Measurements from ENCODE around the gene MAPK14.
"Not testable (repeated sequence)": the region's sequence is repeated elsewhere in the genome, so short reads cannot be mapped to it uniquely, and the experiment has no call there.

Gene MAPK14

GRCh38 chr6:36079601-36080000, 52.0 kb downstream of the MAPK14 start:
- no peak overlapping the region for H2BK120ac ChIP-seq (ENCODE audit: low read depth, low read length)
- no peak overlapping the region for H3K4me2 ChIP-seq (ENCODE audit: low read length, poor library complexity, severe bottlenecking)
- no peak overlapping the region for H4K8ac ChIP-seq (ENCODE audit: low read length)
- peaks cover 18 to 95% of the 10 kb centered on the region in 2 experiments for H3K36me3 ChIP-seq (ENCODE audit: control insufficient read depth in 1 of 2, insufficient read depth in 2 of 2, low read depth in 1 of 2, low read length in 2 of 2)
- peaks cover 16% of the 10 kb centered on the region for H3K79me1 ChIP-seq (replicated peaks; ENCODE audit: low read length, poor library complexity, severe bottlenecking)
- no peak overlapping the region for H3K4ac ChIP-seq (ENCODE audit: low read depth in 1 of 2, low read length in 2 of 2)
- no peak overlapping the region for H2BK12ac ChIP-seq (ENCODE audit: low read length in 2 of 2)
- no peak overlapping the region for H3K23ac ChIP-seq (ENCODE audit: low read length in 2 of 2)
- H4K91ac ChIP-seq (ENCODE audit: low read length), result no peak overlapping the region
- peaks cover 15% of the 10 kb centered on the region for H3K4me1 ChIP-seq (ENCODE audit: control insufficient read depth, insufficient read depth, low read depth, low read length)
- H3K9ac ChIP-seq (ENCODE audit: low read length), result no peak overlapping the region
- no peak overlapping the region for H3K18ac ChIP-seq (ENCODE audit: low read depth in 1 of 2, low read length in 2 of 2)
- no peak overlapping the region for H3K4me3 ChIP-seq (ENCODE audit: insufficient read depth in 1 of 2, low read depth in 1 of 2, low read length in 2 of 2)
- H2BK15ac ChIP-seq (ENCODE audit: low read depth, poor library complexity, severe bottlenecking), result no peak overlapping the region
- H2BK5ac ChIP-seq (ENCODE audit: low read depth, low read length, poor library complexity, severe bottlenecking), result no peak overlapping the region
- H2AFZ ChIP-seq (ENCODE audit: low read depth, low read length), result no peak overlapping the region
- peaks cover 10% of the 10 kb centered on the region for H3K9me3 ChIP-seq (ENCODE audit: control insufficient read depth, low read length)
- WGBS, result 92% methylated on average over 2 of the region's 2 CpGs
- no peak overlapping the region for H3K14ac ChIP-seq (ENCODE audit: low read length in 2 of 2)
- no peak for DNase-seq
- H3K27ac ChIP-seq (ENCODE audit: low read length, poor library complexity, severe bottlenecking), result no peak overlapping the region
- no peaks in the 10 kb centered on the region for H3K27me3 ChIP-seq (ENCODE audit: control insufficient read depth in 1 of 2, insufficient read depth in 1 of 2, low read length in 2 of 2)
- no peak overlapping the region for H2AK5ac ChIP-seq (ENCODE audit: low read length, severe bottlenecking)

- H3K4me2 ChIP-seq (ENCODE audit: low read length, poor library complexity, severe bottlenecking), result no peak overlapping the region
- H2AK5ac ChIP-seq (ENCODE audit: low read length, severe bottlenecking), result peak overlapping the region; percentile 45
- peaks cover 15% of the 10 kb centered on the region for H3K4me1 ChIP-seq (ENCODE audit: control insufficient read depth, insufficient read depth, low read depth, low read length)
- H3K9ac ChIP-seq (ENCODE audit: low read length), result no peak overlapping the region
- H3K18ac ChIP-seq (ENCODE audit: low read depth in 1 of 2, low read length in 2 of 2), result no peak overlapping the region
- H3K14ac ChIP-seq (ENCODE audit: low read length in 2 of 2), result no peak overlapping the region
- H3K23ac ChIP-seq (ENCODE audit: low read length in 2 of 2), result no peak overlapping the region
- H2BK5ac ChIP-seq (ENCODE audit: low read depth, low read length, poor library complexity, severe bottlenecking), result no peak overlapping the region
- no peak overlapping the region for H2BK120ac ChIP-seq (ENCODE audit: low read depth, low read length)
- H2BK15ac ChIP-seq (ENCODE audit: low read depth, poor library complexity, severe bottlenecking), result no peak overlapping the region
- H3K79me1 ChIP-seq (replicated peaks; ENCODE audit: low read length, poor library complexity, severe bottlenecking), result peaks cover 11% of the 10 kb centered on the region
- 100% methylated on average over 1 of the region's 1 CpG for WGBS
- H3K27me3 ChIP-seq (ENCODE audit: control insufficient read depth in 1 of 2, insufficient read depth in 1 of 2, low read length in 2 of 2), result no peaks in the 10 kb centered on the region
- H3K27ac ChIP-seq (ENCODE audit: low read length, poor library complexity, severe bottlenecking), result no peak overlapping the region
- peaks cover 10% of the 10 kb centered on the region for H3K9me3 ChIP-seq (ENCODE audit: control insufficient read depth, low read length)
- no peak overlapping the region for H3K4me3 ChIP-seq (ENCODE audit: insufficient read depth in 1 of 2, low read depth in 1 of 2, low read length in 2 of 2)
- H3K4ac ChIP-seq (ENCODE audit: low read depth in 1 of 2, low read length in 2 of 2), result no peak overlapping the region
- no peak for DNase-seq
- H2BK12ac ChIP-seq (ENCODE audit: low read length in 2 of 2), result no peak overlapping the region
- H4K8ac ChIP-seq (ENCODE audit: low read length), result no peak overlapping the region
- H2AFZ ChIP-seq (ENCODE audit: low read depth, low read length), result no peak overlapping the region
- H4K91ac ChIP-seq (ENCODE audit: low read length), result no peak overlapping the region
- H3K36me3 ChIP-seq (ENCODE audit: control insufficient read depth in 1 of 2, insufficient read depth in 2 of 2, low read depth in 1 of 2, low read length in 2 of 2), result peaks cover 15 to 81% of the 10 kb centered on the region in 2 experiments
Measured at GRCh38 chr6:36082318-36082717, 54.7 kb downstream of the MAPK14 start.

- H4K91ac ChIP-seq (ENCODE audit: low read length), result no peak overlapping the region
- H3K9me3 ChIP-seq (ENCODE audit: control insufficient read depth, low read length), result peaks cover 10% of the 10 kb centered on the region
- no peak overlapping the region for H3K18ac ChIP-seq (ENCODE audit: low read depth in 1 of 2, low read length in 2 of 2)
- no peak overlapping the region for H3K4ac ChIP-seq (ENCODE audit: low read depth in 1 of 2, low read length in 2 of 2)
- no peak overlapping the region for H2BK12ac ChIP-seq (ENCODE audit: low read length in 2 of 2)
- WGBS, result 76% methylated on average over 3 of the region's 3 CpGs
- no peak overlapping the region for H3K4me2 ChIP-seq (ENCODE audit: low read length, poor library complexity, severe bottlenecking)
- H2AFZ ChIP-seq (ENCODE audit: low read depth, low read length), result no peak overlapping the region
- no peak overlapping the region for H2BK15ac ChIP-seq (ENCODE audit: low read depth, poor library complexity, severe bottlenecking)
- no peak overlapping the region for H4K8ac ChIP-seq (ENCODE audit: low read length)
- H3K36me3 ChIP-seq (ENCODE audit: control insufficient read depth in 1 of 2, insufficient read depth in 2 of 2, low read depth in 1 of 2, low read length in 2 of 2), result peaks cover 15 to 69% of the 10 kb centered on the region in 2 experiments
- no peak for DNase-seq
- no peak overlapping the region for H3K23ac ChIP-seq (ENCODE audit: low read length in 2 of 2)
- H3K14ac ChIP-seq (ENCODE audit: low read length in 2 of 2), result no peak overlapping the region
- H3K4me3 ChIP-seq (ENCODE audit: insufficient read depth in 1 of 2, low read depth in 1 of 2, low read length in 2 of 2), result peak overlapping the region in 1 of 2 experiments; percentile 4
- no peak overlapping the region for H3K9ac ChIP-seq (ENCODE audit: low read length)
- no peak overlapping the region for H2BK120ac ChIP-seq (ENCODE audit: low read depth, low read length)
- H2AK5ac ChIP-seq (ENCODE audit: low read length, severe bottlenecking), result no peak overlapping the region
- no peaks in the 10 kb centered on the region for H3K27me3 ChIP-seq (ENCODE audit: control insufficient read depth in 1 of 2, insufficient read depth in 1 of 2, low read length in 2 of 2)
- H3K79me1 ChIP-seq (replicated peaks; ENCODE audit: low read length, poor library complexity, severe bottlenecking), result peaks cover 9% of the 10 kb centered on the region
- H3K4me1 ChIP-seq (ENCODE audit: control insufficient read depth, insufficient read depth, low read depth, low read length), result peaks cover 15% of the 10 kb centered on the region
- peak overlapping the region; percentile 37 for H3K27ac ChIP-seq (ENCODE audit: low read length, poor library complexity, severe bottlenecking)
- H2BK5ac ChIP-seq (ENCODE audit: low read depth, low read length, poor library complexity, severe bottlenecking), result no peak overlapping the region
Measured at GRCh38 chr6:36083446-36083845, 55.8 kb downstream of the MAPK14 start.

- H3K18ac ChIP-seq (ENCODE audit: low read depth in 1 of 2, low read length in 2 of 2); H3K4me3 ChIP-seq (ENCODE audit: insufficient read depth in 1 of 2, low read depth in 1 of 2, low read length in 2 of 2); H4K8ac ChIP-seq (ENCODE audit: low read length); H3K9ac ChIP-seq (ENCODE audit: low read length); H3K79me1 ChIP-seq (replicated peaks; ENCODE audit: low read length, poor library complexity, severe bottlenecking); H2BK12ac ChIP-seq (ENCODE audit: low read length in 2 of 2); H3K27ac ChIP-seq (ENCODE audit: low read length, poor library complexity, severe bottlenecking); H2AFZ ChIP-seq (ENCODE audit: low read depth, low read length); H2AK5ac ChIP-seq (ENCODE audit: low read length, severe bottlenecking); H3K23ac ChIP-seq (ENCODE audit: low read length in 2 of 2); H2BK15ac ChIP-seq (ENCODE audit: low read depth, poor library complexity, severe bottlenecking); DNase-seq; H4K91ac ChIP-seq (ENCODE audit: low read length); H2BK120ac ChIP-seq (ENCODE audit: low read depth, low read length); H2BK5ac ChIP-seq (ENCODE audit: low read depth, low read length, poor library complexity, severe bottlenecking); H3K9me3 ChIP-seq (ENCODE audit: control insufficient read depth, low read length); H3K27me3 ChIP-seq (ENCODE audit: control insufficient read depth in 1 of 2, insufficient read depth in 1 of 2, low read length in 2 of 2); H3K4me1 ChIP-seq (ENCODE audit: control insufficient read depth, insufficient read depth, low read depth, low read length); H3K4ac ChIP-seq (ENCODE audit: low read depth in 1 of 2, low read length in 2 of 2); H3K14ac ChIP-seq (ENCODE audit: low read length in 2 of 2); H3K4me2 ChIP-seq (ENCODE audit: low read length, poor library complexity, severe bottlenecking): not testable (repeated sequence)
- peaks cover 11 to 53% of the 10 kb centered on the region in 2 experiments for H3K36me3 ChIP-seq (ENCODE audit: control insufficient read depth in 1 of 2, insufficient read depth in 2 of 2, low read depth in 1 of 2, low read length in 2 of 2)
- 81% methylated on average over 4 of the region's 5 CpGs for WGBS
Measured at GRCh38 chr6:36088204-36088603, 60.6 kb downstream of the MAPK14 start.

Measured in mesenchymal stem cell (in vitro differentiated cells and primary cell).